GM06990 (cell line): ENCODE results near the gene NAV2.

Experiments
- DNase-seq: peaks from one replicate; pipeline ENCODE4 v3.0.0-alpha.2; 2011; ENCODE audit not compliant: insufficient read length; ENCODE audit errors: extremely low read depth
- H3K27me3 ChIP-seq: replicated peaks from 2 replicates; pipeline ENCODE4 v1.6.0; 2011; ENCODE audit warnings: low read length; ENCODE audit not compliant: control insufficient read depth, insufficient read depth
- H3K36me3 ChIP-seq: 2 replicates; pipeline ENCODE4 v1.5.1; 2011; ENCODE audit warnings: low read length; ENCODE audit not compliant: control insufficient read depth, insufficient read depth
- H3K4me3 ChIP-seq: replicated peaks from 2 replicates; pipeline ENCODE4 v1.5.1; 2011; ENCODE audit warnings: low read depth, mild to moderate bottlenecking, control low read depth, low read length
- TF ChIP-seq, protein P1 (sequence below): IDR thresholded peaks from 2 replicates; pipeline ENCODE4 v1.5.1; 2011; ENCODE audit warnings: low read length, control low read depth, mild to moderate bottlenecking, inconsistent platforms; ENCODE audit not compliant: insufficient read depth, poor library complexity, severe bottlenecking

NAV2 gene

DNA sequence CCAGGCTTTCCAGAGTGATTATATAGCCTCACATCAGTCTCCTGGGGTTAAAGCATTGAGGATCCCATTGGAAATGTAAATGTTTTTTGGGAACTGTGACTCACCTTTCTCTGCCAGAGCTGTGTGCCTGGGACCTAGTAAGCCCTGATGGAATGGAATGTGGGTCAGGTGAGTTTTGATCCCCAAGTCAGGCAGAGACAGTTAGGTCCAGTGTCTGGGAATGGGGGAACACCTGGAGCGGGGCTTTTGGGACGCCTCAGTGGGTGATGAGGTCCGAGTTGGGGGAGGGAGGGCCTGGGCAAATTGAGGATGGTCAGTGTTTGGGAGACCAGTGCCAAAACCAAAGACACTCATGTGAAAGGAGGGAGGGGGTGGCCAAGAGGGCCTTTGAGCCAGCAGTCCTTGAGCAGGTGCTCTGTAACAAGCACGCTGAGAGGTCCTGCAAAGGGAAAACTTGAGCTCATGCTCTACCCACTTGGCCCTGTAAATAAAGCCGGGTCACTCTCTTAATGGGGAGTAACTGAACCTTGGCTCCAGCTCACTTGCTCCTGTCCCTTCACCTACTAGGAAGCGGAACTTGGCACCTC is 104.7 kb downstream of the NAV2 start:
- TF ChIP-seq, protein P1, sequence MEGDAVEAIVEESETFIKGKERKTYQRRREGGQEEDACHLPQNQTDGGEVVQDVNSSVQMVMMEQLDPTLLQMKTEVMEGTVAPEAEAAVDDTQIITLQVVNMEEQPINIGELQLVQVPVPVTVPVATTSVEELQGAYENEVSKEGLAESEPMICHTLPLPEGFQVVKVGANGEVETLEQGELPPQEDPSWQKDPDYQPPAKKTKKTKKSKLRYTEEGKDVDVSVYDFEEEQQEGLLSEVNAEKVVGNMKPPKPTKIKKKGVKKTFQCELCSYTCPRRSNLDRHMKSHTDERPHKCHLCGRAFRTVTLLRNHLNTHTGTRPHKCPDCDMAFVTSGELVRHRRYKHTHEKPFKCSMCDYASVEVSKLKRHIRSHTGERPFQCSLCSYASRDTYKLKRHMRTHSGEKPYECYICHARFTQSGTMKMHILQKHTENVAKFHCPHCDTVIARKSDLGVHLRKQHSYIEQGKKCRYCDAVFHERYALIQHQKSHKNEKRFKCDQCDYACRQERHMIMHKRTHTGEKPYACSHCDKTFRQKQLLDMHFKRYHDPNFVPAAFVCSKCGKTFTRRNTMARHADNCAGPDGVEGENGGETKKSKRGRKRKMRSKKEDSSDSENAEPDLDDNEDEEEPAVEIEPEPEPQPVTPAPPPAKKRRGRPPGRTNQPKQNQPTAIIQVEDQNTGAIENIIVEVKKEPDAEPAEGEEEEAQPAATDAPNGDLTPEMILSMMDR = no peak
- H3K36me3 ChIP-seq = no peaks in the 10 kb centered on the region
- no peak for DNase-seq
- no peaks in the 10 kb centered on the region for H3K27me3 ChIP-seq
- H3K4me3 ChIP-seq = no peak overlapping the region

DNA sequence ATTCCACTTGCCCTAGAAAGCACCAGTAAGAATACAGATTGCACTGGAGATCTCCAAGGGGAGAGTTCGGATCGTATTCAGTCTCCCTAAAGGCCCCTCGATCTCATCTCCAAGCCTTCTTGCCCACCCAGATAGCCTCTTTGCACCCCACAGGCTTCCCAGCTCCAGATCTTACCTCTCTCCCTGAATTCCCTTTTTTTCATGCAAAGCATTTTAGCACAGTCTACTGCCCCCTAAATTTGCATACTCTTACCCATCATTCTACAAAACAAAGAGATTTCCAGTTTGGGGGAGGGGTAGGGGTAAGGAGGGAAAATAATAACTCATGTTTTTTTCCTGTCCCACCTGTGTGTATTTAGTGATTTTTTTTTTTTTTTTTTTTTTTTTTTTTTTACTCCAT is 105.2 kb downstream of the NAV2 start:
- H3K4me3 ChIP-seq = no peak overlapping the region

DNA sequence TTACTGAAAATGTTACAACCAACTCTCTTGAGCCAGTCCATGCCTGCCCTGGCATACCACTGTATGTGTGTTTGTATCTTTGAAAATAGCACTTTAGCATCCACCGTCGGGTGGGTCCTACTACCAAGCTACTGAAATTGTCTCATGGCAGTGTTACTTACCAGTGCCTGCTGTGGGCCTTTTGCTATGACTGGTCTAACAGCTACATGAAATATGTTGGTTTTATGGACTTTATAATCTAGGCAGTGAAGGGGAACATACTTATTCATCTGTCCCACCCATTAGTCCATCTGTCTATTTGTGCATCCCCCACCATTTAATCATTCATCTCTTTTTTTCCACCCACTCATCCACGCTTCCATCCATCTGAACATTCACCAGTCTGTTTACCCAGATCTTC is 106.0 kb downstream of the NAV2 start:
- TF ChIP-seq, protein P1 = no peak
- no peak for DNase-seq
- Histone ChIP-seq H3K36me3 (no peaks in the 10 kb centered on the region), H3K4me3 (no peak overlapping the region), H3K27me3 (no peaks in the 10 kb centered on the region)

More for the DNA sequence above, 105.2 kb downstream of the NAV2 start:
- TF ChIP-seq, protein P1 = no peak
- no peaks in the 10 kb centered on the region for H3K36me3 ChIP-seq
- no peaks in the 10 kb centered on the region for H3K27me3 ChIP-seq
- no peak for DNase-seq

DNA sequence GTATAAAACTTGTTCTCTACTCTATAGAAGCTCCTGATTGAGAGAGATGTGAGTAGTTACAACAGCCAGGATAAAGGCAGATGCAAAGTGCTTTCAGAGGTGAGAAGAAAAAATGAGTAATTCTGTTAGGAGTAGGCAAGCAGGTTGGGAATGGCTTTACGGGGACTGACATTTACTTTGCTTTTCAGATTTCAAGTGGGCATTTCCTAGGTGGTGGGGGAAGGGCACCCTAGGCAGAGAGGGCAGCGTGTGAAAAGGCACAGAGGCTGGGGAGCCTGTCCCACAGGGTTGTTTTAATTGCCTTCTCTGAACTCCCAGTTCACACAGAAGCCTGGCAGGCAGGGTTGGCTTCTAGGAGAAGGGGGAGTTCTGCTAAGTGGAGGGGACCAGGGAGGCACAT is 106.5 kb downstream of the NAV2 start:
- DNase-seq = no peak
- TF ChIP-seq, protein P1 = no peak
- no peak overlapping the region for H3K4me3 ChIP-seq
- no peaks in the 10 kb centered on the region for H3K27me3 ChIP-seq
- H3K36me3 ChIP-seq = no peaks in the 10 kb centered on the region

DNA sequence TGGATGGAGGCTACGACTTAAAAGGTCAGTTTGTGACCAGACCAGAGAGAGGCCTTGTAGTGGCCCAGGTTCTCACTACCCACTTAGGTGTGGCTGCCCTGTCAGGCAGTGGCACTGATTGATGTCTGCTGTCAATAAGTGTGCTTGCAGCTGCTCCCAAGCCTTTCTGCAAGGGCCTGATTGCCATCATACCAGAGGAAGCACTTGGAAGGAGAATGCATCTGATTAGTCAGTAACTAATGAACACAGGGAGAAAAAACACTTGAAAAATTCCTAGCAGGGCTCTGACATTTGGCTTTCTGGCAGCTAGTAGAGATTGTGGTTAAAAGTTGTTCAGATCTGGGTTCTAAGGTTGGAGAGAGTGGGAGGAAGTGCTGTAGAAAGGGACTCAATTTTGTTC is 107.5 kb downstream of the NAV2 start:
- TF ChIP-seq, protein P1 = no peak
- Histone ChIP-seq H3K4me3 (no peak overlapping the region), H3K36me3 (no peaks in the 10 kb centered on the region), H3K27me3 (no peaks in the 10 kb centered on the region)
- no peak for DNase-seq

DNA sequence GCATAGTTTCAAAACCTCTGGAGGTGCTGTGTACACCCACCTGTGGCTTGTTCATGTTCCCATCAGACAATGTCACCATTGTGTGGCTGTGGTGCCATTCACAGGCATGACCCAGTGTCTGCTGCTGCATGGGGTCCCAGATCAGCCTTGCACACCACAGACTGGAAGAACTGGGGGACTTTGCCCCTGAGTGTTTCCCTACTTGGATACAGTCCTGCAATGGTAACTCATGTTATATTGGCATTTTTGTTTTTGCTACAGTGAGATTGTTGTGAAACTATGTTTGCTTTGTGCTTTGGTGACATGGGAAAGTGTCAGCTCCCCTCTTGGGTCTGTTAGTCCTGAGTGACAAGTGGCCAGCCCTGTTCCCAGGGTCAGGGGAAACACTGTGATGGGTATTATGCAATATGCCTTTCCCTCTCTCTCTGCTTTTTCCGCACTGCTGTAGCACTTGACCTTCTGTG is 108.8 kb downstream of the NAV2 start:
- no peak overlapping the region for H3K4me3 ChIP-seq
- DNase-seq = no peak
- TF ChIP-seq, protein P1 = no peak
- no peaks in the 10 kb centered on the region for H3K36me3 ChIP-seq
- no peaks in the 10 kb centered on the region for H3K27me3 ChIP-seq
